Brain microvascular endothelial cell (primary cell): ENCODE results near the gene MYH3.

ENCODE experiments used
- DNase-seq: peaks from one replicate; pipeline ENCODE4 v3.0.0-alpha.2; 2020
- H3K27ac ChIP-seq: fragments of 250-450 bp; sonication (Bioruptor Pico); 2 replicates; pipeline ENCODE4 v1.5.1; 2020; ENCODE audit warnings: mild to moderate bottlenecking, moderate library complexity
- H3K27me3 ChIP-seq: fragments of 250-450 bp; sonication (Bioruptor Pico); replicated peaks from 2 replicates; pipeline ENCODE4 v1.5.1; 2020; ENCODE audit warnings: mild to moderate bottlenecking
- H3K36me3 ChIP-seq: fragments of 250-450 bp; sonication (Bioruptor Pico); replicated peaks from 2 replicates; pipeline ENCODE4 v1.5.1; 2020; ENCODE audit warnings: mild to moderate bottlenecking
- H3K4me3 ChIP-seq: 2 replicates; pipeline ENCODE4 v1.5.1; 2011; ENCODE audit warnings: low read depth, mild to moderate bottlenecking, control low read depth, low read length, moderate library complexity
- CTCF ChIP-seq: IDR thresholded peaks from 2 replicates; pipeline ENCODE4 v1.5.1; 2011; ENCODE audit warnings: low read depth, mild to moderate bottlenecking, moderate library complexity, low read length, control low read depth, inconsistent platforms; ENCODE audit errors: missing control alignments
- in situ Hi-C: cut with HindIII; loops from 2 replicates; pipeline ENCODE4 v1.10.0; 2017; ENCODE audit warnings: low sequenced_read_pairs, low pct_ligation_motif_present

Gene MYH3

DNA sequence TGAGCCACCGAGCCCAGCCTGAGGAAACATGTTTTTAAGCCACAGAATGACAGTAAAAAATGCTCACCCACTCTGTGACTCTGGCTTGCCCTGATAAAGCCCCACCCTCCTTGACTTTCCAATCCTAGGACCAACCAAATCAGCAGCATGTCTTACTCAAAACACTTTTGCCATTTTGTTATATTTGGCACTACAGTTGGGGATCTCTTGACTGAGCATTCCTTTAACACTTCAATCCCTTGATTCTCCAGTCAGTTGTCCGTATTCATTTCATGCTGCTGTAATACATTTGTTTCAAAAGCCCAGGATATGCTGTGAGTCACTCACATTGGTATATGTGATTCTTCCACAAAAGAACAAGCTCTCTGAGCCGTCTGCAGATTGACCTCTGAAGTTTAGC, 8.2 kb downstream of the MYH3 start:
- Histone ChIP-seq H3K27ac (no peak overlapping the region), H3K36me3 (no peaks in the 10 kb centered on the region), H3K27me3 (no peaks in the 10 kb centered on the region), H3K4me3 (no peak overlapping the region)
- in situ Hi-C loops = no loop called here
- no peak for TF ChIP-seq CTCF
- peak; percentile 18 for DNase-seq

DNA sequence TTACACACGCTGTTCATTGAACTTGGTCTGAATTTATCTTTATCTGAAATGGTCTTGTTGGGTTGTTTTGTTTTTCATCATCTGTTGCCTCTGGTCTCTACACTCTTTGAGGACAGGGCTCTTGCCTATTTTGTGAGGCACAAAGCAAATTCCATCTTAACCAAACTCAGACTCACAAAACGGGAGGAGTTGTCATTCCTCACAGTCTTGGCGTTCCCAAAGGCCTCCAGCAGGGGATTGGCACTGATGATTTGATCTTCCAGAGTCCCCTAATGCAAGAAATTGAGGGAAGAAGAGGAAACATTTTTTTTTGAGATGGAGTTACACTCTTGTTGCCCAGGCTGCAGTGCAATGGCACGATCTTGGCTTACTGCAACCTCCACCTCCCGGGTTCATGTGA, 8.7 kb downstream of the MYH3 start:
- in situ Hi-C loops = no loop called here
- H3K27me3 ChIP-seq = no peaks in the 10 kb centered on the region
- no peak for TF ChIP-seq CTCF
- no peak overlapping the region for H3K27ac ChIP-seq
- H3K4me3 ChIP-seq = no peak overlapping the region
- H3K36me3 ChIP-seq = no peaks in the 10 kb centered on the region
- DNase-seq = no peak

GRCh38 chr17:10646392-10646990, 10.6 kb downstream of the MYH3 start:
- in situ Hi-C loops = no loop called here
- Histone ChIP-seq H3K4me3 (no peak overlapping the region), H3K27ac (no peak overlapping the region), H3K36me3 (no peaks in the 10 kb centered on the region), H3K27me3 (no peaks in the 10 kb centered on the region)
- peak; percentile 67 for DNase-seq
- TF ChIP-seq CTCF = peak; percentile 92

- DNase-seq = no peak
- Histone ChIP-seq H3K27ac (no peak overlapping the region), H3K36me3 (no peaks in the 10 kb centered on the region), H3K4me3 (no peak overlapping the region), H3K27me3 (no peaks in the 10 kb centered on the region)
- no peak for TF ChIP-seq CTCF
- in situ Hi-C loops = no loop called here
Observed at GRCh38 chr17:10640475-10640874, 16.6 kb downstream of the MYH3 start.

DNA sequence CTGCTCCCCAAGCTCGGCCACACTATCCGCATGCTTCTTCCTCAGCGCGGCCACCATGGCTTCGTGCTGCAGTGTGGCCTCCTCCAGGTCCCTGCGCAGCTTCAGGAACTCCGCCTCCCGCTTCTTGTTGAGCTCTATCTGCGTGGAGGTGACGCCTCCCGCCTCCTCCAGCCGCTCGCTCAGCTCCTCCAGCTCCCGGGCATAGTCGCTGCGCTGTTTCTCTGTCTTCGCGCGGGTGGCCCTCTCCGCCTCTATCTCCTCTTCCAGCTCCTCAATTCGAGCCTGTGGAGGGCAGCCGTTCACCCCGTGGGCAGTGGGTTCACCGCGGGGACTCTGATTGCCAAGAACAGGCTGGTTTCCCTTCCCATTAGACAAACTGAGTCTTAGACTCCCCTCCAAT, 19.0 kb downstream of the MYH3 start:
- TF ChIP-seq CTCF = no peak
- in situ Hi-C loops = no loop called here
- Histone ChIP-seq H3K27ac (no peak overlapping the region), H3K36me3 (no peaks in the 10 kb centered on the region), H3K4me3 (no peak overlapping the region), H3K27me3 (no peaks in the 10 kb centered on the region)
- no peak for DNase-seq

DNA sequence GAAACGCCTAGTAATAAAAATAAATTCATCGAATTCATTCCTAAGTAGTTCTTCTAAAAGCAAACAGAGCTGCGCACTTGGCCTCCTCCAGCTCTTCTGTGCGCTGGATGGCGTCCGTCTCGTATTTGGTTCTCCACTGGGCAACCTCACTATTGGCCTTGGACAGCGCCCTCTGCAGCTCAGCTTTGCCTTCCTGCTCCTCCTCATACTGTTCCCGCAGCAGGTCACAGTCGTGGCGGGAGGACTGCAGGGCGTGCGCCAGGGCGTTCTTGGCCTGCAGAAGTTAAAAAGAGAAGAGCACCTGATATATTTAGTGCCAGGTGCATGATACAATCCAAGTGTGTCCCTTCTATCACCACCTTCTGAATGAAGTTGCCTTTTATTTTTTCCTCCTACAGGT, 21.8 kb downstream of the MYH3 start:
- no peak for DNase-seq
- H3K27ac ChIP-seq = no peak overlapping the region
- H3K27me3 ChIP-seq = no peaks in the 10 kb centered on the region
- in situ Hi-C loops = no loop called here
- no peak overlapping the region for H3K4me3 ChIP-seq
- H3K36me3 ChIP-seq = no peaks in the 10 kb centered on the region
- no peak for TF ChIP-seq CTCF
